A673 (cell line): ENCODE measurements around the gene LRRC15. TPM values are rescaled to one million over a fixed set of nuclear protein-coding genes. Genes with fewer than 3 reads are reported as not detected.
A peak's percentile ranks its signal among the peaks of the same experiment; 100 is the strongest.

Experiments used
- Bru-seq: library from RNA; stranded (reverse); fragments of 400-500 nt; gene quantifications from one replicate; lab custom pipeline; 2021; lab: Mats Ljungman, UMichigan
- BruChase-seq, 2 experiments: library from RNA; stranded (reverse); fragments of 400-500 nt; gene quantifications; one replicate each; lab custom pipeline; 2021; lab: Mats Ljungman, UMichigan
- BruUV-seq: library from RNA; stranded (reverse); fragments of 400-500 nt; replicated peaks from 2 replicates; lab custom pipeline; 2021; lab: Mats Ljungman, UMichigan
- CTCF ChIA-PET: fragments of 300-600 bp; sonication (Branson Sonifier 250); formaldehyde crosslinking; loops from one replicate; lab custom pipeline; 2022; ENCODE audit warnings: antibody characterized with exemption; lab: Charles Lee
- POLR2A ChIA-PET: fragments of 300-600 bp; sonication (Branson Sonifier 250); formaldehyde crosslinking; loops from one replicate; lab custom pipeline; 2022; ENCODE audit warnings: antibody characterized with exemption; ENCODE audit not compliant: low non-redundant PET; lab: Charles Lee
- DNase-seq: peaks from one replicate; pipeline ENCODE4 v3.0.0-alpha.2; 2015; ENCODE audit warnings: low spot score
- H3K27ac ChIP-seq: fragments of 200-600 bp; sonication (generic); 2 replicates; pipeline ENCODE4 v1.5.1; 2016; ENCODE audit warnings: mixed run types, low read depth, mild to moderate bottlenecking, mixed read lengths, antibody characterized with exemption, low read length; ENCODE audit not compliant: poor library complexity, severe bottlenecking
- H3K27me3 ChIP-seq: fragments of 200-600 bp; sonication (generic); replicated peaks from 2 replicates; pipeline ENCODE4 v1.6.1; 2017; ENCODE audit warnings: mixed run types, low read depth, mild to moderate bottlenecking, mixed read lengths, antibody characterized with exemption, low read length; ENCODE audit not compliant: insufficient read depth, poor library complexity
- H3K36me3 ChIP-seq: fragments of 200-600 bp; sonication (generic); 2 replicates; pipeline ENCODE4 v1.6.1; 2016; ENCODE audit warnings: mixed run types, mild to moderate bottlenecking, mixed read lengths, antibody characterized with exemption, low read length; ENCODE audit not compliant: insufficient read depth, poor library complexity, severe bottlenecking
- H3K4me1 ChIP-seq: fragments of 200-600 bp; sonication (generic); 2 replicates; pipeline ENCODE4 v1.6.1; 2017; ENCODE audit warnings: mixed run types, mild to moderate bottlenecking, mixed read lengths, antibody characterized with exemption, low read length; ENCODE audit not compliant: insufficient read depth, poor library complexity, severe bottlenecking
- H3K4me3 ChIP-seq: fragments of 200-600 bp; sonication (generic); 2 replicates; pipeline ENCODE4 v1.5.1; 2016; ENCODE audit warnings: low read depth, mixed run types, mild to moderate bottlenecking, mixed read lengths, low read length; ENCODE audit not compliant: poor library complexity, severe bottlenecking
- H3K9me3 ChIP-seq: fragments of 200-600 bp; sonication (generic); 2 replicates; pipeline ENCODE4 v1.6.1; 2016; ENCODE audit warnings: mixed run types, low read depth, mild to moderate bottlenecking, mixed read lengths, antibody characterized with exemption, low read length; ENCODE audit not compliant: poor library complexity, severe bottlenecking
- CTCF ChIP-seq: fragments of 300-800, 200-600 bp; sonication (generic); conservative IDR thresholded peaks from 2 replicates; pipeline ENCODE4 v1.5.1; 2017; ENCODE audit warnings: low read depth, mild to moderate bottlenecking, antibody characterized with exemption, low read length, moderate library complexity, mixed read lengths
- EZH2 ChIP-seq: fragments of 200-600 bp; sonication (generic); IDR thresholded peaks from 2 replicates; pipeline ENCODE4 v1.6.1; 2017; ENCODE audit warnings: borderline replicate concordance, low read depth, mild to moderate bottlenecking, mixed read lengths, antibody characterized with exemption, low read length; ENCODE audit not compliant: poor library complexity, severe bottlenecking
- intact Hi-C: fragments of 100-400 bp; cut with micrococcal nuclease; formaldehyde crosslinking; loops from one replicate; pipeline ENCODE4 v1.10.0; 2022; ENCODE audit not compliant: unreplicated experiment
- long read RNA-seq: library from polyadenylated mRNA; stranded (forward); transcript quantifications from one replicate; pipeline ENCODE4 v2.0.0, GENCODE V29; 2022
- total RNA-seq: library from RNA; stranded (reverse); gene quantifications from 2 replicates; pipeline ENCODE4 v1.2.3, GENCODE V29; 2021

The LRRC15 gene
- not detected in 2 replicates for total RNA-seq
- Bru-seq, nascent RNA = percentile 12 among the genes with signal in this experiment
- BruChase-seq, experiment 1, labeled RNA remaining after a 2-hour chase = not detected
- BruChase-seq, experiment 2, labeled RNA remaining after a 6-hour chase = percentile 6 among the genes with signal in this experiment
- long read RNA-seq, partial matches to known transcripts = 0 of 1 reads
- long read RNA-seq, other reads (novel, unspliced or antisense) = 1 of 1 reads

- BruUV-seq = no TSS peak
- ChIA-PET CTCF (no interaction called here), POLR2A (no interaction called here)
- no peak within 1 kb of the TSS for H3K4me3 ChIP-seq
- no peaks in the 10 kb centered on the region for H3K36me3 ChIP-seq
- intact Hi-C loops = no loop called here
- H3K27ac ChIP-seq = no peak within 1 kb of the TSS
- H3K27me3 ChIP-seq = no peaks in the 10 kb centered on the region
- no peaks in the 10 kb centered on the region for H3K9me3 ChIP-seq
- DNase-seq = no peak
- peaks cover 6% of the 10 kb centered on the region for H3K4me1 ChIP-seq
- no peak for TF ChIP-seq CTCF
- no peak for TF ChIP-seq EZH2
Measured at GRCh38 chr3:194369522-194370279, at the start of gene LRRC15. Gene LRRC15, minus strand, starts transcription at chr3:194369743. Its CDS starts 8,700 bp downstream, at chr3:194361043.

- no peak for DNase-seq
- ChIA-PET POLR2A (no interaction called here), CTCF (no interaction called here)
- intact Hi-C loops = no loop called here
- peaks cover 32% of the 10 kb centered on the region for H3K36me3 ChIP-seq
- no TSS peak for BruUV-seq
- no peaks in the 10 kb centered on the region for H3K27me3 ChIP-seq
- no peak overlapping the region for H3K4me3 ChIP-seq
- H3K9me3 ChIP-seq = no peaks in the 10 kb centered on the region
- no peaks in the 10 kb centered on the region for H3K4me1 ChIP-seq
- H3K27ac ChIP-seq = no peak overlapping the region
- no peak for TF ChIP-seq EZH2
- no peak for TF ChIP-seq CTCF
Measured at GRCh38 chr3:194418671-194419070, 49.1 kb upstream of the LRRC15 start.

- Histone ChIP-seq H3K4me1 (peaks cover 10% of the 10 kb centered on the region), H3K27ac (no peak overlapping the region), H3K27me3 (no peaks in the 10 kb centered on the region), H3K9me3 (no peaks in the 10 kb centered on the region), H3K4me3 (no peak overlapping the region), H3K36me3 (peaks cover 37% of the 10 kb centered on the region)
- no peak for DNase-seq
- ChIA-PET POLR2A (interaction anchor here (0.7 kb wide), 1 partner anchor 36 kb away, joined by 3 read pairs; no protein-coding TSS in a partner anchor), CTCF (no interaction called here)
- intact Hi-C loops = no loop called here
- no TSS peak for BruUV-seq
- no peak for TF ChIP-seq EZH2
- TF ChIP-seq CTCF = no peak
Measured at GRCh38 chr3:194407423-194407822, 37.9 kb upstream of the LRRC15 start.
